Measurements from ENCODE around the gene RSRC1.

DNA sequence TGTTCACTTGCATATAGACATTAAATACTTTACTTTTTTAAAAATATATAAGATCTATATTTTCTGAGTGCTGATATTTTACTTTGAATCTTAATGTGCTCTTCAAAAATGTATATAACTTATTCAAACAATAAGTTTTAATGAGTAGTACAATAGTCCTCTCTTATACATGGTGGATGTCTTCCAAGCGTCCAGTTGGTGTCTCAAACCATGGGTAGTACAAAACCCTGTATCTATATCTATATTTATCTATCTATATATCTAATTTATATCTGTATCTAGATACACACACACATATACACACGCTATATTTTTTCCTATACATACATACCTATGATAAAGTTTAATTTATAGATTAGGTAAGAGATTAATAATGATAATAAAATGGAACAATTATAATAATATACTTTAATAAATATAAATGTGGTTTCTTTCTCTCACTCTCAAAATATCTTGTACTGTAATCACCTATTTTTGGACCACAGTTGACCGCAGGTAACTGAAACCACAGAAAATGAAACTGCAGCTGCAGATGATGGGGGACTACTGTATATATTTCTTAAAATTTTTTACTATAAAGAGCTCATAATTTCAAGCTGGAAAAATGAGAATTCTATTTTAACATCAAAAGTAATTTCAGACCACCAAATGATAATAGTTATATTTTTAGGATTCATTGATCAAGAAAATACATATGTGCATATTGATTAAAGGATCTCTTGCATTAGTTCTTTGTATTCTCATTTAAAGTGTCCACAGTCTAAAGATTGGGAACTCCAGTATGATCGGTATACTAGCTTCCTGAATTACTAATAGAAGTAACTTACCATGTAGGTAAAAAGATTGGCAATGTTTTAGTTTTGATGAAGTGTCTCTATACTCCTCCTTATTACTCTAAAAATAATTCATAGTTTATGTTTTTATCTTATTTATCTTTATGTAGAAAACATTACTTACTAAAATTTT, 246.0 kb downstream of the RSRC1 start:
- TF ChIP-seq, protein P1, sequence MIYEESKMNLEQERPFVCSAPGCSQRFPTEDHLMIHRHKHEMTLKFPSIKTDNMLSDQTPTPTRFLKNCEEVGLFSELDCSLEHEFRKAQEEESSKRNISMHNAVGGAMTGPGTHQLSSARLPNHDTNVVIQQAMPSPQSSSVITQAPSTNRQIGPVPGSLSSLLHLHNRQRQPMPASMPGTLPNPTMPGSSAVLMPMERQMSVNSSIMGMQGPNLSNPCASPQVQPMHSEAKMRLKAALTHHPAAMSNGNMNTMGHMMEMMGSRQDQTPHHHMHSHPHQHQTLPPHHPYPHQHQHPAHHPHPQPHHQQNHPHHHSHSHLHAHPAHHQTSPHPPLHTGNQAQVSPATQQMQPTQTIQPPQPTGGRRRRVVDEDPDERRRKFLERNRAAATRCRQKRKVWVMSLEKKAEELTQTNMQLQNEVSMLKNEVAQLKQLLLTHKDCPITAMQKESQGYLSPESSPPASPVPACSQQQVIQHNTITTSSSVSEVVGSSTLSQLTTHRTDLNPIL (CRISPR knock-in tag; IDR thresholded peaks at IDR 0.05; ENCODE audit: low read depth) = no peak
- TF ChIP-seq, protein P2, sequence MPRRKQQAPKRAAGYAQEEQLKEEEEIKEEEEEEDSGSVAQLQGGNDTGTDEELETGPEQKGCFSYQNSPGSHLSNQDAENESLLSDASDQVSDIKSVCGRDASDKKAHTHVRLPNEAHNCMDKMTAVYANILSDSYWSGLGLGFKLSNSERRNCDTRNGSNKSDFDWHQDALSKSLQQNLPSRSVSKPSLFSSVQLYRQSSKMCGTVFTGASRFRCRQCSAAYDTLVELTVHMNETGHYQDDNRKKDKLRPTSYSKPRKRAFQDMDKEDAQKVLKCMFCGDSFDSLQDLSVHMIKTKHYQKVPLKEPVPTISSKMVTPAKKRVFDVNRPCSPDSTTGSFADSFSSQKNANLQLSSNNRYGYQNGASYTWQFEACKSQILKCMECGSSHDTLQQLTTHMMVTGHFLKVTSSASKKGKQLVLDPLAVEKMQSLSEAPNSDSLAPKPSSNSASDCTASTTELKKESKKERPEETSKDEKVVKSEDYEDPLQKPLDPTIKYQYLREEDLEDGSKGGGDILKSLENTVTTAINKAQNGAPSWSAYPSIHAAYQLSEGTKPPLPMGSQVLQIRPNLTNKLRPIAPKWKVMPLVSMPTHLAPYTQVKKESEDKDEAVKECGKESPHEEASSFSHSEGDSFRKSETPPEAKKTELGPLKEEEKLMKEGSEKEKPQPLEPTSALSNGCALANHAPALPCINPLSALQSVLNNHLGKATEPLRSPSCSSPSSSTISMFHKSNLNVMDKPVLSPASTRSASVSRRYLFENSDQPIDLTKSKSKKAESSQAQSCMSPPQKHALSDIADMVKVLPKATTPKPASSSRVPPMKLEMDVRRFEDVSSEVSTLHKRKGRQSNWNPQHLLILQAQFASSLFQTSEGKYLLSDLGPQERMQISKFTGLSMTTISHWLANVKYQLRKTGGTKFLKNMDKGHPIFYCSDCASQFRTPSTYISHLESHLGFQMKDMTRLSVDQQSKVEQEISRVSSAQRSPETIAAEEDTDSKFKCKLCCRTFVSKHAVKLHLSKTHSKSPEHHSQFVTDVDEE (CRISPR knock-in tag; IDR thresholded peaks at IDR 0.05) = no peak
- TF ChIP-seq ZNF8 (CRISPR knock-in tag; IDR thresholded peaks at IDR 0.05) = no peak
- TF ChIP-seq, protein P3, sequence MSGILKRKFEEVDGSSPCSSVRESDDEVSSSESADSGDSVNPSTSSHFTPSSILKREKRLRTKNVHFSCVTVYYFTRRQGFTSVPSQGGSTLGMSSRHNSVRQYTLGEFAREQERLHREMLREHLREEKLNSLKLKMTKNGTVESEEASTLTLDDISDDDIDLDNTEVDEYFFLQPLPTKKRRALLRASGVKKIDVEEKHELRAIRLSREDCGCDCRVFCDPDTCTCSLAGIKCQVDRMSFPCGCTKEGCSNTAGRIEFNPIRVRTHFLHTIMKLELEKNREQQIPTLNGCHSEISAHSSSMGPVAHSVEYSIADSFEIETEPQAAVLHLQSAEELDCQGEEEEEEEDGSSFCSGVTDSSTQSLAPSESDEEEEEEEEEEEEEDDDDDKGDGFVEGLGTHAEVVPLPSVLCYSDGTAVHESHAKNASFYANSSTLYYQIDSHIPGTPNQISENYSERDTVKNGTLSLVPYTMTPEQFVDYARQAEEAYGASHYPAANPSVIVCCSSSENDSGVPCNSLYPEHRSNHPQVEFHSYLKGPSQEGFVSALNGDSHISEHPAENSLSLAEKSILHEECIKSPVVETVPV (CRISPR knock-in tag; IDR thresholded peaks at IDR 0.05) = no peak
- no peak for TF ChIP-seq ZNF565 (CRISPR knock-in tag; conservative IDR thresholded peaks at IDR 0.05; ENCODE audit: low read depth)
- TF ChIP-seq, protein P4, sequence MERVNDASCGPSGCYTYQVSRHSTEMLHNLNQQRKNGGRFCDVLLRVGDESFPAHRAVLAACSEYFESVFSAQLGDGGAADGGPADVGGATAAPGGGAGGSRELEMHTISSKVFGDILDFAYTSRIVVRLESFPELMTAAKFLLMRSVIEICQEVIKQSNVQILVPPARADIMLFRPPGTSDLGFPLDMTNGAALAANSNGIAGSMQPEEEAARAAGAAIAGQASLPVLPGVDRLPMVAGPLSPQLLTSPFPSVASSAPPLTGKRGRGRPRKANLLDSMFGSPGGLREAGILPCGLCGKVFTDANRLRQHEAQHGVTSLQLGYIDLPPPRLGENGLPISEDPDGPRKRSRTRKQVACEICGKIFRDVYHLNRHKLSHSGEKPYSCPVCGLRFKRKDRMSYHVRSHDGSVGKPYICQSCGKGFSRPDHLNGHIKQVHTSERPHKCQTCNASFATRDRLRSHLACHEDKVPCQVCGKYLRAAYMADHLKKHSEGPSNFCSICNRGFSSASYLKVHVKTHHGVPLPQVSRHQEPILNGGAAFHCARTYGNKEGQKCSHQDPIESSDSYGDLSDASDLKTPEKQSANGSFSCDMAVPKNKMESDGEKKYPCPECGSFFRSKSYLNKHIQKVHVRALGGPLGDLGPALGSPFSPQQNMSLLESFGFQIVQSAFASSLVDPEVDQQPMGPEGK (CRISPR knock-in tag; IDR thresholded peaks at IDR 0.05; ENCODE audit: borderline replicate concordance) = no peak
- no peak for TF ChIP-seq ZNF70 (CRISPR knock-in tag; IDR thresholded peaks at IDR 0.05)
- no peak for TF ChIP-seq RARB (CRISPR knock-in tag; IDR thresholded peaks at IDR 0.05)
- TF ChIP-seq ZFP3 (CRISPR knock-in tag; IDR thresholded peaks at IDR 0.05) = no peak
- TF ChIP-seq CSDC2 (CRISPR knock-in tag; IDR thresholded peaks at IDR 0.05) = no peak
- TF ChIP-seq, protein P5, sequence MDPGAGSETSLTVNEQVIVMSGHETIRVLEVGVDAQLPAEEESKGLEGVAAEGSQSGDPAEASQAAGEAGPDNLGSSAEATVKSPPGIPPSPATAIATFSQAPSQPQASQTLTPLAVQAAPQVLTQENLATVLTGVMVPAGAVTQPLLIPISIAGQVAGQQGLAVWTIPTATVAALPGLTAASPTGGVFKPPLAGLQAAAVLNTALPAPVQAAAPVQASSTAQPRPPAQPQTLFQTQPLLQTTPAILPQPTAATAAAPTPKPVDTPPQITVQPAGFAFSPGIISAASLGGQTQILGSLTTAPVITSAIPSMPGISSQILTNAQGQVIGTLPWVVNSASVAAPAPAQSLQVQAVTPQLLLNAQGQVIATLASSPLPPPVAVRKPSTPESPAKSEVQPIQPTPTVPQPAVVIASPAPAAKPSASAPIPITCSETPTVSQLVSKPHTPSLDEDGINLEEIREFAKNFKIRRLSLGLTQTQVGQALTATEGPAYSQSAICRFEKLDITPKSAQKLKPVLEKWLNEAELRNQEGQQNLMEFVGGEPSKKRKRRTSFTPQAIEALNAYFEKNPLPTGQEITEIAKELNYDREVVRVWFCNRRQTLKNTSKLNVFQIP (CRISPR knock-in tag; IDR thresholded peaks at IDR 0.05; ENCODE audit: borderline replicate concordance, low read depth) = no peak
- TF ChIP-seq SNAI2 (CRISPR knock-in tag; IDR thresholded peaks at IDR 0.05) = no peak
- no peak for TF ChIP-seq ZFP30 (CRISPR knock-in tag; IDR thresholded peaks at IDR 0.05)
- no peak for TF ChIP-seq GLIS3 (CRISPR knock-in tag; IDR thresholded peaks at IDR 0.05)

All from SK-N-SH treated with all-trans-retinoic acid at 6 μM for 48 hours (cell line).